Colonic mucosa (tissue), 4 donors: ENCODE measurements around the gene TUBB4B. TPM values are rescaled to one million over a fixed set of nuclear protein-coding genes. Genes with fewer than 3 reads are reported as not detected.

Experiments
- DNase-seq: peaks from one replicate; pipeline ENCODE4 v3.0.0-alpha.2; 2020
- H3K27ac ChIP-seq: fragments of 200-600 bp; one replicate; pipeline ENCODE4 v1.8.0; 2021
- H3K27me3 ChIP-seq: fragments of 200-600 bp; one replicate; pipeline ENCODE4 v1.8.0; 2021
- H3K36me3 ChIP-seq: fragments of 200-600 bp; one replicate; pipeline ENCODE4 v1.8.0; 2021
- H3K4me1 ChIP-seq: fragments of 200-600 bp; one replicate; pipeline ENCODE4 v1.8.0; 2021; ENCODE audit warnings: mild to moderate bottlenecking
- H3K4me3 ChIP-seq: fragments of 200-600 bp; one replicate; pipeline ENCODE4 v1.8.0; 2021
- H3K9ac ChIP-seq, 2 donors: one replicate each; pipeline ENCODE4 v1.7.0; 2013; ENCODE audit warnings: control low read depth in 2 of 2, low read depth in 2 of 2, low read length in 2 of 2
- H3K9me3 ChIP-seq: fragments of 200-600 bp; one replicate; pipeline ENCODE4 v1.8.0; 2021
- intact Hi-C: fragments of 100-400 bp; cut with DNase I; formaldehyde crosslinking; loops from one replicate; pipeline ENCODE4 v1.14.1; 2022
- total RNA-seq, 2 donors: library from RNA; stranded (reverse); fragmentation: NEBNext Ultra II Directional in 1 of 2; extraction: Animal tissue kit (Norgen Biotek cat#: 25700) in 1 of 2; gene quantifications; one replicate each; pipeline ENCODE4 v1.2.1, GENCODE V29; 2021
- TF ChIP-seq, protein P1 (sequence below): fragments of 200-600 bp; IDR thresholded peaks from one replicate; pipeline ENCODE4 v1.8.0; 2022; ENCODE audit warnings: antibody characterized with exemption, mild to moderate bottlenecking
- donor health status: healthy.
- donor health status: DM: no; HTN: no; CAD: no.
- donor health status: DM: no; HTN: no; CAD: no.

TUBB4B gene
- total RNA-seq, 2 donors from 2014 or later: 303 to 779 TPM

DNA sequence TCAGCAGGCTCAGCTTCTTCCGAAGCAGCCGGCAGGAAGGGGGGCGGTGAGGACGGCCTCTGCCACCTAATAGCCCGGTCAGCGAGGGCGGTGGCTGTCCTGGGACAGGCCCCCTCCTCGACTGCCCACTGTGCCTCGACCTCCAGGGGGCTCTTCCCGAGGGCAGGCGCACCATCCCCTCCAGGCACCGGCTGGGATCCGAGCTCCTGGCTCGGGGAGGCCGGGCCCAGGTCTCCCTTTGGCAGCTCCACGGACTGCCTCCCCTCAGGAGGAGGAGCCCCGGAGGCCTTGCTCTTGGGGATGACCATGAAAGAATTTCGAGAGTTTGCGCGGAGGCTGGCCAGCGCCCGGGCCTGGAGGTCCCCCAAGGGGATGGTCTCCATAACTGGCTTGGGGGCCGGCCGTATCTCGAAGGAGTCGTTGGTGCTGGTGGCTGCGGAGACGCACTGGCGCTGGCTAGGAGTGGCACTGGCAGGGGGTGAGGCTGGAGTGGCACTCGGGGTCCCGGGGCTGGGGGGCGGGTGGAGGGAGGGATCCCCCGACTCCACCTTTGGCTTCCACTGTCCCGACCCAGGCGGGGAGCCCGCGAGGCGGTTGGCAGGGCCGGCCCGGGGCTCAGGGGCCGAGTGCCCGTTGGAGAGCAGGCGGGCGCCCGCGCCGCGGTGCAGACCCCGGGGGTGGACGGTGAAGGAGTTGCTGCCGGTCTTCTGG is 41.5 kb upstream of the TUBB4B start:
- no peak for DNase-seq
- intact Hi-C loops: no loop called here
- no peaks in the 10 kb centered on the region for H3K27me3 ChIP-seq
- peak overlapping the region; percentile 50 for H3K4me3 ChIP-seq
- peak overlapping the region; percentile 90 for H3K27ac ChIP-seq
- TF ChIP-seq, protein P1, sequence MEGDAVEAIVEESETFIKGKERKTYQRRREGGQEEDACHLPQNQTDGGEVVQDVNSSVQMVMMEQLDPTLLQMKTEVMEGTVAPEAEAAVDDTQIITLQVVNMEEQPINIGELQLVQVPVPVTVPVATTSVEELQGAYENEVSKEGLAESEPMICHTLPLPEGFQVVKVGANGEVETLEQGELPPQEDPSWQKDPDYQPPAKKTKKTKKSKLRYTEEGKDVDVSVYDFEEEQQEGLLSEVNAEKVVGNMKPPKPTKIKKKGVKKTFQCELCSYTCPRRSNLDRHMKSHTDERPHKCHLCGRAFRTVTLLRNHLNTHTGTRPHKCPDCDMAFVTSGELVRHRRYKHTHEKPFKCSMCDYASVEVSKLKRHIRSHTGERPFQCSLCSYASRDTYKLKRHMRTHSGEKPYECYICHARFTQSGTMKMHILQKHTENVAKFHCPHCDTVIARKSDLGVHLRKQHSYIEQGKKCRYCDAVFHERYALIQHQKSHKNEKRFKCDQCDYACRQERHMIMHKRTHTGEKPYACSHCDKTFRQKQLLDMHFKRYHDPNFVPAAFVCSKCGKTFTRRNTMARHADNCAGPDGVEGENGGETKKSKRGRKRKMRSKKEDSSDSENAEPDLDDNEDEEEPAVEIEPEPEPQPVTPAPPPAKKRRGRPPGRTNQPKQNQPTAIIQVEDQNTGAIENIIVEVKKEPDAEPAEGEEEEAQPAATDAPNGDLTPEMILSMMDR: no peak
- H3K9me3 ChIP-seq: no peaks in the 10 kb centered on the region
- H3K9ac ChIP-seq: peak overlapping the region; percentile 87 to 92
- no peaks in the 10 kb centered on the region for H3K36me3 ChIP-seq
- peaks cover 35% of the 10 kb centered on the region for H3K4me1 ChIP-seq

DNA sequence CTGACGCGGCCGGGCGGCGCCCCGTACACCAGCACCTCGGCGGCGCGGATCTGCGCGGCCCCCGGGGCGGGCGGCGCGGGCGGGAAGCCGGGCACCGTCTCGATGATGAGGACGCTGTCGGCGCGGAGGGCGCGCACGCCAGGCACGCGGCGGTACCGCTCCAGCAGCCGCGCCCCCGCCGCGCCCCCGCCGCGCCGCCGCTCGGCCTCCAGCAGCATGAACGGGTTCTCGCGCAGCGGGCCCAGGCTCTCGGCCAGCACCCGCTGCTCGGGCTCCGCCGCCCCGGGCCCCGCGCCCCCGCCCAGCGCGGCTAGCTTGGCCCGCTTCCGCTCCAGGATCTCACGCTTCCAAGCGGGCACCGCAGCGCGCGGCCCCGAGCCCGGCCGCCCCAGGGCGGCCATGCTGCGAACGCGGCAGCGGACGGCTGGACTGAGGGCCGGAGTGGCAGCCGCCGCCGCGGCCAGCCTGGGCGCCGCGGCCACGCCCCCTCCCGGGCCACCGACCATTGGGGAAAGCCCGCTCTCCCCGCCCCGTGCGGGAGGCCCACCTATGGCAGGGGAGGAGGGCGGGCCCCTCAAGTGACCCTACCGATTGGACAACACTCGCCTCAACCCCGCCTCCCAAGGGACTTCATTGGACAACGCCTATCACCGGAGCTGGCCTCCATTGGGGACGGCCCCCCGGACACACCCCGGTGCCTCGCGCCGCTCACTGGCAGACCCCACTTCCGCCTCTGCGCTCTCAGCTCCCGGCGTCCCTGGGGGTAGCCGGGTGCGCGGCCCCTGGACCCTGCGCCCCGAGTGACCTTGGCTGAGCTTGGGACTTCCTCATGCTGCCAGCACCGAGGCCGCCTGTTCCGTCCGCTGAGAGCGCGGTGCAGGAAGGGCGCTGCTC is 40.5 kb upstream of the TUBB4B start, which contains the start of gene TPRN:
TSS of gene TPRN (minus strand) at position 431 of the 894 bp plus-strand sequence. CDS start at position 401, 30 bp downstream.
- intact Hi-C loops: no loop called here
- H3K9ac ChIP-seq: peak within 1 kb of the TSS; percentile 87 to 92

DNA sequence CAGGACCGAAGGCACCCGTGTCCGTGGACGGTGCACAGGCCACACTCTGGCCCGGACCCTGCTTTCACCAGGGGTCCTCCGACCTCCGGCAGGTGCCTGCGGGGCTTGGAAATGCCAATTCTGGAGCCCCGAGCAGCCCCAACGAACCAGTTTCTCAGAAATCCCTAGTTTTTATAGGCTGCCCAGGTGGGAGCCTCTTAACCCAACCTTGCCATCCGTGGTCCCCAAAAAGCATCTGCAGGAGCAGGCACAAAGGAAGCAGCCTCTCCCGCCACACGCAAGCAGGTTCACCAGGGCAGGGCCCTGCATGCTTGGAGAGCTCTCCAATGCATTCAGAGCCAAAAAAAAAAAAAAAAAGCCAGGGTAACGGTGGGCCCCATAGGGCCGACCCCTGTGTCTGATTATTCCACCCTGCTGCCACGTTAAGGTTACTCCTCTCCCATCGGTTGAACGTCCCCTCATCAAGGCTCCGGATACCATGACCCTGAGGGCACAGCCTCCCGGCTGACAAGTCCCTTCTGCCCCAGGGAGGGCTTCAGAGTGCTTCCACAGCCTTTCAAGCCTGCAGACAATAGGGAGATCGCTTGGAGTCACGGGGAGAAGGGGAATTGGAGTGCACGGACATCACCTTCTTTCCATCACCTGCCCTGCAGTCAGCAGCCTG is 39.8 kb upstream of the TUBB4B start:
- peaks cover 29% of the 10 kb centered on the region for H3K4me1 ChIP-seq

More for the DNA sequence above, 40.5 kb upstream of the TUBB4B start, which contains the start of gene TPRN:
- DNase-seq: peak; percentile 99
- H3K36me3 ChIP-seq: no peaks in the 10 kb centered on the region
- peaks cover 30% of the 10 kb centered on the region for H3K4me1 ChIP-seq
- H3K9me3 ChIP-seq: no peaks in the 10 kb centered on the region
- peak within 1 kb of the TSS; percentile 50 for H3K4me3 ChIP-seq
- no peaks in the 10 kb centered on the region for H3K27me3 ChIP-seq
- peak within 1 kb of the TSS; percentile 90 for H3K27ac ChIP-seq
- TF ChIP-seq, protein P1: no peak

DNA sequence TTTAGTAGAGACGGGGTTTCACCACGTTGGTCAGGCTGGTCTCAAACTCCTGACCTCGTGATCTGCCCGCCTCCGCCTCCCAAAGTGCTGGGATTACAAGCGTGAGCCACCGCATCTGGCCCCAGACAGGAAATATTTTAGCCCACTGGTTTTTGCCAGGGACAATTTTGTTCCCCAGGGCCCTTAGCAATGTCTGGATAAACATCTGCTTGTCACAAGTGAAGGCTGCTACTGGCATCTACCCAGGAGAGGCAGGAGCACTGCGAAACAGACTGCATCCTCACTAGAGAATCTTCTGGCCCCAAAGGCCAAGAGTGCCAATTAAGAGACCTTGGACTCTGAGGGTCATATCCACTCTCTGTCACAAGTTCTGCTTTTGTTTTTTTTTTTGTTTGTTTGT is 38.1 kb upstream of the TUBB4B start:
- H3K27ac ChIP-seq: no peak overlapping the region
- H3K4me1 ChIP-seq: peaks cover 25% of the 10 kb centered on the region
- TF ChIP-seq, protein P1: no peak
- no peaks in the 10 kb centered on the region for H3K36me3 ChIP-seq
- no peak overlapping the region for H3K9ac ChIP-seq
- DNase-seq: no peak
- H3K27me3 ChIP-seq: no peaks in the 10 kb centered on the region
- no peak overlapping the region for H3K4me3 ChIP-seq
- intact Hi-C loops: no loop called here
- no peaks in the 10 kb centered on the region for H3K9me3 ChIP-seq

More for the DNA sequence above, 39.8 kb upstream of the TUBB4B start:
- Histone ChIP-seq H3K4me3 (peak overlapping the region; percentile 50), H3K9me3 (no peaks in the 10 kb centered on the region), H3K36me3 (no peaks in the 10 kb centered on the region), H3K9ac (peak overlapping the region; percentile 81 to 85), H3K27ac (peak overlapping the region; percentile 62), H3K27me3 (no peaks in the 10 kb centered on the region)
- TF ChIP-seq, protein P1: no peak
- intact Hi-C loops: no loop called here
- DNase-seq: no peak

DNA sequence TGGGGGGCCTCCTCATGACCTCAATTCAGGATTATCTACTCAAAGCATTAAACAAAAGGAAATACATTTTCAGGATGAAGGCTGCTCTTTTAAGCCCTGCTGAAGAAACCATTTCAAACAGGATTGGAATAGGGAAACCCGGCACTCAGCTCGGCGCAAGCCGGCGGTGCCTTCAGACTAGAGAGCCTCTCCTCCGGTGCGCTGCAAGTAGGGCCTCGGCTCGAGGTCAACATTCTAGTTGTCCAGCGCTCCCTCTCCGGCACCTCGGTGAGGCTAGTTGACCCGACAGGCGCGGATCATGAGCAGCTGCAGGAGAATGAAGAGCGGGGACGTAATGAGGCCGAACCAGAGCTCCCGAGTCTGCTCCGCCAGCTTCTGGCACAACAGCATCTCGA is 36.4 kb upstream of the TUBB4B start:
- Histone ChIP-seq H3K9ac (peak overlapping the region; percentile 93 to 96), H3K27me3 (no peaks in the 10 kb centered on the region), H3K36me3 (no peaks in the 10 kb centered on the region), H3K27ac (peak overlapping the region; percentile 78), H3K4me3 (peak overlapping the region; percentile 100), H3K9me3 (no peaks in the 10 kb centered on the region), H3K4me1 (peaks cover 24% of the 10 kb centered on the region)
- DNase-seq: no peak
- TF ChIP-seq, protein P1: no peak
- intact Hi-C loops: no loop called here
